Measurements from ENCODE around the gene LPCAT4.

LPCAT4 gene

DNA sequence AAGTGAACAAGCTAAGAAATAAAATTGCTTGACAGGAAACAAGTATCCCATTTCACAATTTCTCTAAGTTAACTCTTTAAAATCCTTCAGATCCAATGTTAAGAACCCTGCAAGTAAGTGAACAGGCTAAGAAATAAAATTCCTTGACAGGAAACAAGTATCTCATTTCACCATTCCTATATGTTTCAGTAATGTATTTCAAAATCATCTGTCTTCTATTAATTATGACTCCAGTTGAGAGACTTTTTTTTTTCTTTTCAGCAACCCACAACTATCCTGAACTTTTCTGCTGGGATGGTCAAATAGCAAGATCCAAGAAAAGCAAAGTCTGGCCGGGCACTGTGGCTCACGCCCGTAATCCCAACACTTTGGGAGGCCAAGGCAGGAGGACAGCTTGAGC lies 27.1 kb downstream of the LPCAT4 start:
- no peaks in the 10 kb centered on the region for H3K27me3 ChIP-seq (ENCODE audit: insufficient read depth, low read length)
- H3K4me1 ChIP-seq (ENCODE audit: insufficient read depth, low read length), result peaks cover 12% of the 10 kb centered on the region
- H3K36me3 ChIP-seq (ENCODE audit: insufficient read depth, low read length), result peaks cover 19% of the 10 kb centered on the region
- H3K4me3 ChIP-seq (ENCODE audit: low read length), result no peak overlapping the region
- H3K9me3 ChIP-seq (ENCODE audit: low read length), result no peaks in the 10 kb centered on the region
- no peak overlapping the region for H2AFZ ChIP-seq (ENCODE audit: low read depth, low read length)

DNA sequence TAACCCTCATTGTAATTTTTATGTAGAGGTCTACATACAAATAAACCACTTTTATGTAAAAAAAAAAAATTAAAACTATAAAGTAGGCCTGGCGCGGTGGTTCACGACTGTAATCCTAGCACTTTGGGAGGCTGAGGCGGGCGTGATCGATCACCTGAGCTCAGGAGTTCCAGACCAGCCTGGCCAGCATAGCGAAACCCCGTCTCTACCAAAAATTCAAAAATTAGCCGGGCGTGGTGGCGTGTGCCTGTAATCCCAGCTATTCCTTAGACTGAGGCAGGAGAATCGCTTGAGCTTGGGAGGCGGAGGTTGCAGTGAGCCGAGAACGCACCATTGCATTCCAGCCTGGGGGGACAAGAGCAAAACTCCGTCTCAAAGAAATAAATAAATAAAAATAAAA lies 28.6 kb downstream of the LPCAT4 start:
- Histone ChIP-seq H2AFZ (ENCODE audit: low read depth, low read length) (no peak overlapping the region), H3K36me3 (ENCODE audit: insufficient read depth, low read length) (peaks cover 19% of the 10 kb centered on the region), H3K4me1 (ENCODE audit: insufficient read depth, low read length) (peaks cover 14% of the 10 kb centered on the region), H3K4me3 (ENCODE audit: low read length) (peak overlapping the region; percentile 85), H3K9me3 (ENCODE audit: low read length) (no peaks in the 10 kb centered on the region), H3K27me3 (ENCODE audit: insufficient read depth, low read length) (no peaks in the 10 kb centered on the region)

- Histone ChIP-seq H3K36me3 (ENCODE audit: insufficient read depth, low read length) (peaks cover 19% of the 10 kb centered on the region), H3K4me1 (ENCODE audit: insufficient read depth, low read length) (peaks cover 14% of the 10 kb centered on the region), H2AFZ (ENCODE audit: low read depth, low read length) (peak within 1 kb of the TSS; percentile 92), H3K27me3 (ENCODE audit: insufficient read depth, low read length) (no peaks in the 10 kb centered on the region), H3K9me3 (ENCODE audit: low read length) (no peaks in the 10 kb centered on the region), H3K4me3 (ENCODE audit: low read length) (peak within 1 kb of the TSS; percentile 85)
These were observed 29.3 kb downstream of the LPCAT4 start, which contains the start of gene SLC12A6 for GRCh38 chr15:34337557-34338306. TSS of gene SLC12A6 (minus strand) at chr15:34337781. CDS start at chr15:34336680, 1,101 bp downstream.

- H3K4me1 ChIP-seq (ENCODE audit: insufficient read depth, low read length), result peaks cover 14% of the 10 kb centered on the region
- H3K4me3 ChIP-seq (ENCODE audit: low read length), result peak overlapping the region; percentile 85
- H2AFZ ChIP-seq (ENCODE audit: low read depth, low read length), result peak overlapping the region; percentile 92
- no peaks in the 10 kb centered on the region for H3K9me3 ChIP-seq (ENCODE audit: low read length)
- H3K27me3 ChIP-seq (ENCODE audit: insufficient read depth, low read length), result no peaks in the 10 kb centered on the region
- H3K36me3 ChIP-seq (ENCODE audit: insufficient read depth, low read length), result peaks cover 19% of the 10 kb centered on the region
These were observed 29.9 kb downstream of the LPCAT4 start for GRCh38 chr15:34336991-34337556.

DNA sequence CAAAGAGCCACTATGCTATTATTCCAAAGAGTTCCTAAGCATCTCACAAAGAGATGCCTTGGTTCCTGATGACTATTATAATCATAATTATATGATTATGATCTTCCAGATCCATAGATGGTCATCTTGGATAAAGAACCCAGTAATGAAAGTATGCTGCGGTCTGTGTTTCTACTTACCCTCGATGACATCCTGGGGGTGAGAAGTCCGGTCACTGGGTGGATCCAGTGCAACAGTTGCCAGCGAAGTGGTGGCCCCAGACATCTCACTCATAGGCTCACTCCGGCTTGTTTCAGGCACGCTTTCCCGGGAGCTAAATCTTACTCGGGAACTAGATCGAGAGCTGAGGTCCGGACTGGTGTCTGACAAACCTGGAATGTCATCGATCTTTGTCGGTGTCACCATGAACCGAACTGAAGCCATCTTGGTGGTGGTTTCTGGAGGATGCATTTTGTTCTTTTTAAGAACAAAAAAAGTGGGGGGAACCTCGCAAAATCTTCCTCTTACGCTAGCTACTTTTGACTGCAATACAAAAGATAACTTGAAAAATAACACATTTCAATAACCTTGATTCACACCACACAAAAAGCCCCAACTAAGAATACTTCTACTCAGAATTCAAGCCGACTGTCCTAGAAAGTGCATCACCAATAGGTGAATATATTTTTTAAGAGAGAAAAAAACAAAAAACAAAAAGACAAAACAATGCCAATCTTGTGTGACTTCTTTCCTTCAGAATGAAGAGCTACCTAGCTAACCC lies 30.6 kb downstream of the LPCAT4 start:
- Histone ChIP-seq H3K4me1 (ENCODE audit: insufficient read depth, low read length) (peaks cover 10% of the 10 kb centered on the region), H3K27me3 (ENCODE audit: insufficient read depth, low read length) (no peaks in the 10 kb centered on the region), H3K36me3 (ENCODE audit: insufficient read depth, low read length) (peaks cover 15% of the 10 kb centered on the region), H3K9me3 (ENCODE audit: low read length) (no peaks in the 10 kb centered on the region), H2AFZ (ENCODE audit: low read depth, low read length) (peak overlapping the region; percentile 92), H3K4me3 (ENCODE audit: low read length) (peak overlapping the region; percentile 85)

DNA sequence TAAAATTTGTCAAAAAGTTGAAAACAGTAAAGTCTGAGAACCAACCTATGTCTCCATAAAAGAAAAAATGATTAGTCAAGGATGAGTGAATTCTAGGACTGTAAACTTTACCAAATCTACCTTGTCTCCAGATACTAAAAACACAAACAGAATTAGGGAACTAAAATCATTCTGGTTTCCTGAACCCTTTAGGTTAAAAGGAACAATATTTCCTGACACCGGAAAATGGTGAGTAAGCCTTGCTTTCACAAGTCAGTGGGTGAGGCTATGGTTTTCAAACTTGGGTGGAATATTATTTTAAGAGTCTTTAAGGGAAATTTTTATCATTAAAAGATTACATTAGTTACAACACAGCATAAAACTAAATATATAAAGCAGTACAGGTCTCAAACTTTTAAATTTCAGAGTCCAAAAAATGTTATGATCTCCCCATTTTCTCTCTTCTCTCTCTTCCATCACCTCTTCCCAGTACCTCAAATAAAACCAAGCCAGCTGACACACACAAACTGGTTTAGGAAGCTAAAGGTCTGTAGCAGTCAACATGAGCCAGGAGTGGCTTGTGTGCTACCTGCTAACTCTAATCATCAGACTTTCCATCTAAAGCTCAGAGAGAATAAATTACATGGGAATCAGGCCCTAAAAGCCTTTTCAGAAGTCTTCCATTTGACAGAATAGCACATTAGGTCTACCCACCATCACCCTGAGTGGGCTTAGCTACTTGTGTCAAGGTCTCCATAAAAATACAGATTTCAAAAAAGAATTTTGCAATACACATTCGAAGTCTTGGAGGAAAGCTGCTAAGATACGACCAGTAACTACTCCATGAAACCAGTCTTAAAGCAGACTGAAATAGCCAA lies 31.6 kb downstream of the LPCAT4 start:
- Histone ChIP-seq H3K4me3 (ENCODE audit: low read length) (no peak overlapping the region), H3K36me3 (ENCODE audit: insufficient read depth, low read length) (peaks cover 6% of the 10 kb centered on the region), H3K9me3 (ENCODE audit: low read length) (no peaks in the 10 kb centered on the region), H3K27me3 (ENCODE audit: insufficient read depth, low read length) (no peaks in the 10 kb centered on the region), H2AFZ (ENCODE audit: low read depth, low read length) (no peak overlapping the region), H3K4me1 (ENCODE audit: insufficient read depth, low read length) (peaks cover 10% of the 10 kb centered on the region)

DNA sequence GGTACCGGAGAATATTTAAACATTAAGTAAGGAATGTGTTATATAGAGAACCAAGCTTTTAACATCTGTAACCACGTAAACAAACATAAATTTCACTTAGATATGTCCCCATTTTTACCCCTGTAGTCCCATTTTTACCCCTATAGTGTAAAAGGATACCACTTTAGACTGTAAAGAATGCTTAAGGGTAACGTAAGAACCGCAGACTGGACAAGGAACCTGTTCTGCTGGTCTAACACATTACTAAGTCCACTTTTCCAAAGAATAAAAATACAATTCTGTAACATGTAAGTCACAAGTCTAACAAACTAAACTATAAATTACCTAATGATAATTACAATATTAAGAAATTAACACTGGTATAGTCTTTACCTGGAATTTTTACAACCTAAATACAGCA lies 32.3 kb downstream of the LPCAT4 start:
- Histone ChIP-seq H3K4me3 (ENCODE audit: low read length) (no peak overlapping the region), H2AFZ (ENCODE audit: low read depth, low read length) (no peak overlapping the region), H3K9me3 (ENCODE audit: low read length) (no peaks in the 10 kb centered on the region), H3K36me3 (ENCODE audit: insufficient read depth, low read length) (peaks cover 4% of the 10 kb centered on the region), H3K4me1 (ENCODE audit: insufficient read depth, low read length) (peaks cover 10% of the 10 kb centered on the region), H3K27me3 (ENCODE audit: insufficient read depth, low read length) (no peaks in the 10 kb centered on the region)

- no peak overlapping the region for H2AFZ ChIP-seq (ENCODE audit: low read depth, low read length)
- H3K4me1 ChIP-seq (ENCODE audit: insufficient read depth, low read length), result peaks cover 10% of the 10 kb centered on the region
- no peak overlapping the region for H3K4me3 ChIP-seq (ENCODE audit: low read length)
- H3K27me3 ChIP-seq (ENCODE audit: insufficient read depth, low read length), result no peaks in the 10 kb centered on the region
- H3K9me3 ChIP-seq (ENCODE audit: low read length), result no peaks in the 10 kb centered on the region
- no peaks in the 10 kb centered on the region for H3K36me3 ChIP-seq (ENCODE audit: insufficient read depth, low read length)
These were observed 34.4 kb downstream of the LPCAT4 start for GRCh38 chr15:34332553-34333120.

DNA sequence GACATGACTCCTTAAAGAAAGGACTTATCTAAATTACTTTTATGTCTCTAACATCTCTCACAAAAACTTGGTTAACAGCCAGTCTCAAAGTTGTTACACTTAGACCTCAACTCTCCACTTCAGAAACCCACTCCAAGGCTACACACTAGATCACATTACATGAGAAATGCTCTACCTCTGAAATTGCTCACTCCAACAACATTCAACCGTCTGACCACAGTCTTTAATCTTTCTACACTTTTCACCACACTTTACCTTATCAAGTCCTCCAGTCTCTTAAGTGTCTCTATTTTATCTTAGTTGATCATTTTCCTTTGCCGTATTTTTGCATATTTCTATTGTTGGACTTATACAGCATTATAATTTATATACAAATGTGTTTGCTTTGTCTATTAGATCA lies 35.2 kb downstream of the LPCAT4 start:
- no peaks in the 10 kb centered on the region for H3K27me3 ChIP-seq (ENCODE audit: insufficient read depth, low read length)

GRCh38 chr15:34330279-34330678 lies 36.7 kb downstream of the LPCAT4 start:
- H3K27me3 ChIP-seq (ENCODE audit: insufficient read depth, low read length), result no peaks in the 10 kb centered on the region
- H3K4me1 ChIP-seq (ENCODE audit: insufficient read depth, low read length), result peaks cover 2% of the 10 kb centered on the region
- no peaks in the 10 kb centered on the region for H3K36me3 ChIP-seq (ENCODE audit: insufficient read depth, low read length)
- no peaks in the 10 kb centered on the region for H3K9me3 ChIP-seq (ENCODE audit: low read length)
- no peak overlapping the region for H3K4me3 ChIP-seq (ENCODE audit: low read length)
- H2AFZ ChIP-seq (ENCODE audit: low read depth, low read length), result no peak overlapping the region

More for the DNA sequence above, 35.2 kb downstream of the LPCAT4 start:
- Histone ChIP-seq H3K36me3 (ENCODE audit: insufficient read depth, low read length) (no peaks in the 10 kb centered on the region), H2AFZ (ENCODE audit: low read depth, low read length) (no peak overlapping the region), H3K9me3 (ENCODE audit: low read length) (no peaks in the 10 kb centered on the region), H3K4me1 (ENCODE audit: insufficient read depth, low read length) (peaks cover 6% of the 10 kb centered on the region), H3K4me3 (ENCODE audit: low read length) (no peak overlapping the region)

DNA sequence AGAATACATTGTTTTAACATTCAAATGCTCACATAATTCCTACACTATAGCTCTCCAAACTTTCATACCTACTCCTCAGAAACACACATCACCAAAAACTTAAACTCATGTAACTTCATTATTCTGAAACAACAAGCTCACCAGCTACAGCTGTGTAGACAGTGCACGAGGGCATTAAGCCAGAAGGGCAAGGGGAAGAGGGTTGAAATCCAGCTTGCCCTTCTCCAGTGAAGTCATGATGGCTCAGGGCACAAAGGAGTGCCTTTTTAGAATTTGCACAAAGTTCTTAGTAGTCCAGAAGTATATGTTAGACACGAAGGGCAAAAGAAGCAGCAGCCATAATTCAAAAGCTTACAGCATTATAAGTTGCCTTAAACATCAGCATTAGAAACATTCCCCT lies 38.0 kb downstream of the LPCAT4 start:
- Histone ChIP-seq H3K4me3 (ENCODE audit: low read length) (no peak overlapping the region), H3K36me3 (ENCODE audit: insufficient read depth, low read length) (no peaks in the 10 kb centered on the region), H2AFZ (ENCODE audit: low read depth, low read length) (no peak overlapping the region), H3K27me3 (ENCODE audit: insufficient read depth, low read length) (no peaks in the 10 kb centered on the region), H3K4me1 (ENCODE audit: insufficient read depth, low read length) (no peaks in the 10 kb centered on the region), H3K9me3 (ENCODE audit: low read length) (no peaks in the 10 kb centered on the region)

- Histone ChIP-seq H3K4me1 (ENCODE audit: insufficient read depth, low read length) (no peaks in the 10 kb centered on the region), H3K27me3 (ENCODE audit: insufficient read depth, low read length) (no peaks in the 10 kb centered on the region), H3K4me3 (ENCODE audit: low read length) (no peak overlapping the region)
These were observed 39.1 kb downstream of the LPCAT4 start for GRCh38 chr15:34327906-34328305.

More at GRCh38 chr15:34327906-34328305, 39.1 kb downstream of the LPCAT4 start:
- Histone ChIP-seq H3K36me3 (ENCODE audit: insufficient read depth, low read length) (no peaks in the 10 kb centered on the region), H2AFZ (ENCODE audit: low read depth, low read length) (no peak overlapping the region), H3K9me3 (ENCODE audit: low read length) (peaks cover 2% of the 10 kb centered on the region)

Measured in neuron (in vitro differentiated cells).